ENCODE measurements around the gene SIN3B.

The SIN3B gene

DNA sequence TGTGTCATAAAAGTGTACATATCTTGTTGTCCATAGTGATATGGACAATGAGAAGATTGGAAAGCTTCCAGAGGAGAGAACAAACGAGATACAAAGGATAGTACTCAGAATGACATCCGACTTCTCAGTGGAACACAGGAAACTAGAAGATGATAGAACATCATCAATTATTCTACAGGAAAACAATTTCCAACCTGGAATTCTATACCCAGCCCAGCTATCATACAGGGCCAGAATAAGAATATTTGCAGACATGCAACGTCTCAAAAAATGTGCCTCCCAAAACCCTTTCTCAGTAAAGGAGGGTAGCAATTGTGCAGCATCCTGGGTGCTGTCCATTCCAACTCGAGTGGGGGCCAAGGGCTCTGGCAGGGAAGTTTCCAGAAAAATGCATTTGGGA is 83.6 kb downstream of the SIN3B start:
- no peak for DNase-seq
- no peak for ATAC-seq

DNA sequence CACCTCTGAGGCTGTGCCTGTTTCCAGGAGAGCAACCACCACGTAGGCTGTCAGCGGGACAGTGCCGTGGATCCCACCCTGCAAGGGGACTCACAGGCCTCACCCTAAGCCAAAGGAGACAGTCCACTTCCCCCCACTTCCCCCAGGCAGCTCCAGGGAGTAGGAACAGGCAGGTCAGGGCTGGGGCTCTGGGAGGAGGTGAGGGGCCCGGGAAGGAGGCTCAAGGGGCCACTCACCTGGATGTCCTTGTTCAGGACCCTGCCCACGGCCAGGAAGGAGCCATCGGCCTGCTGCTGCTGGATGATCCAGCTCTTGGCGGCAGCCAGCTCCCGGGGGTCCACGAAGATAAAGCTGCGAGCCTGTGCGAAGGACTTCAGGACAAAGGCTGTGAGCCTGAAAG is 85.2 kb downstream of the SIN3B start:
- no peak for DNase-seq
- ATAC-seq = no peak

DNA sequence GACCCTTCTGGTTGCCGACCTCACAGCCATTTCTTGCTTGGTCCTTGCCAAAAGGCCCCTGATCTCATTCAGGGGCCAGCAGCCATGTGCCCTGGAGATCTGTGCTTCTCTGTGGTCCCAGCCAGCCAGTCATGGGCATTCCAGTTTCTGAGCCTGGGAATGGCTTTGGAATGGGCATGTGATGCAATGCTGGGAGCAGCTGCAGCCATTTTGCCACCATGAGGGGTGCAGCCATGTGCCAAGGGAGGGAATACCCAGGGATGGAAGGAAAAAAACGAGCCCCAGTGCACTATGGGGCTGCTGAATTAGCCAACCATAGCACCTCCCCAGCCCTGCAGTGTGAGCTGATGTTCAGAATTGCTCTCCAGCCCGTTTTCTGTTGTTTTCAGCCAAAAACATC is 85.9 kb downstream of the SIN3B start:
- no peak for ATAC-seq
- no peak for DNase-seq

DNA sequence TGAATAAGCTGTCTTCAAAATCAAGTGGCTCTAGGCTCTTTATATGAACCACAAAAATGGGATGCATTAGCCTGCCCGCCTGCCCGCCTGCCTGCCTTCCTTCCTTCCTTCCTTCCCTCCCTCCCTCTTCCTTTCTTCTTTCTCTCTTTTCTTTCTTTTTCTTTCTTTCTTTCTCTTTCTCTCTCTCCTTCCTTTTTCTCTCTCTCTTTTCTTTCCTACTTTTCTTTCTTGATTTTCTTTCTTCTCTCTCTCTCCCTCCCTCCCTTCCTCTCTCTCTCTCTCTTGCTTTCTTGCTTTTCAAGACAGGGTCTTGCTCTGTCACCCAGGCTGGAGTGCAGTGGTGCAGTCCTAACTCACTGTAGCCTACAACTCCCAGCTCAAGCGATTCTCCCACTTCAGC is 86.5 kb downstream of the SIN3B start:
- DNase-seq (no peak), ATAC-seq (no peak)

DNA sequence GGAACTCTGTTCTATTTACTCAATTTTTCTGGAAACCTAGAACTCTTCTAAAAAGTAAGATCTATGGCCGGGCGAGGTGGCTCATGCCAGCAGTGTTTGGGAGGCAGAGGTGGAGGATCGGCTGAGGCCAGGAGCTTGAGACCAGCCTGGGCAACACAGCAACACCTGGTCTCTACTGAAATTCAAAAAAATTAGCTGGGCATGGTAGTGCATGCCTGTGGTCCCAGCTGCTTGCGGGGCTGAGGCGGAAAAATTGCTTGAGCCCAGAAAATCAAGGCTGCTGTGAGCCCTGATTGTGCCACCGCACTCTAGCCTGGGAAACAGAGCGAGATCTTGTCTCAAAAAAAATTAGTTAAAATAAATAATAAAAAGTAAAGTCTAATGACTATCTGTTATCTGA is 88.2 kb downstream of the SIN3B start:
- ATAC-seq = no peak
- no peak for DNase-seq

DNA sequence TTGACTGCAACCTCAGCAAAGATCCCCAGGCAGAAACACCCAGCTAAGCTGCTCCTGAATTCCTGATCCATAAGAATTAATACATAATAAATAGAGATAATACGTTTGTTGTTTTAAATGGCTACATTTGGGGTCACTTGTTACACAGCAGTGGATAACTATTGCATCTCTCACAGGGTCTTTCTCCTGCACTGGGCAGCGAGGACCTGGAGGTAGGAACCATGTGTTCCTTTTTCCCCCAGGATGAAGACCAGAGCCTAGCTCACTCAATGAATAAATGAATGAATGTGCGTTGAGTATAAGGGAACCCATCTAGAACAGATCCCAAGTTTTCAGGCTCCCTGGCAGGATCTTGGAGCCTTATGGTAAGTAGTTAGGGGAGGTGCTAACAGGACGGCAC is 90.3 kb downstream of the SIN3B start:
- no peak for DNase-seq
- no peak for ATAC-seq

DNA sequence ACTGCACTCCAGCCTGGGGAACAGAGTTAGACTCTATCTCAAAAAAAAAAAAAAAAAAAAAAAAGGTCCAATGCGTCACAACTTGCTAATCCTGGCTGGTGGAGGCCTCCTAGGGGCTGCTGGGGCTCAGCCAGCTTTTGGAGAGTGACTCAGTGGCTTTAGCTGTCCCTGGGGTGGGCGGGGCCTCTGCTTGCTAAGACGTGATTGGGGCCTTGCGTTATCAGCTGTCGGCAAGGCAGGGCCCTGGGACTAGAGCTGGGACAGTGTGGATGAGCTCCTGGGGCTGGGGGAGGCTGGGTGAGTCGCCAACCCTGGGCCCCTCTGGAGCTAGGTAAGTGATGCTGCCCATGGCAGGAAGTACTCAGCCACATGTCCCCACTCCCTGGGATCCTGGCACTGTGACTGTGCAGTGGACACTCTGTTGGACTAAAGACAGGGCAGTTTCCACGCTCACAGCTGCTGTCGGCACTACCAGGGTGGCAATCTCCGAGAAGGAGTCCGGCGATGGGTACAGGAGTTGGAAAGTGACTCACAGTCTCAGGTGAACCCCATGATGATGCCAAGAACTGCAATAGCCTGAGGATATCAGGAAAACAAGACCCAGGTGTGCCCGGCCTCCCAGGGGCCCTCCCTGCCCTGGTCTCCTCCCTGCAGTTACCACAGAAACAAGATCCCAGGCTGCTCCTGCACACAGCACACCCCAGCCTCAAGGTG is 91.8 kb downstream of the SIN3B start:
- no peak for DNase-seq
- ATAC-seq = no peak

DNA sequence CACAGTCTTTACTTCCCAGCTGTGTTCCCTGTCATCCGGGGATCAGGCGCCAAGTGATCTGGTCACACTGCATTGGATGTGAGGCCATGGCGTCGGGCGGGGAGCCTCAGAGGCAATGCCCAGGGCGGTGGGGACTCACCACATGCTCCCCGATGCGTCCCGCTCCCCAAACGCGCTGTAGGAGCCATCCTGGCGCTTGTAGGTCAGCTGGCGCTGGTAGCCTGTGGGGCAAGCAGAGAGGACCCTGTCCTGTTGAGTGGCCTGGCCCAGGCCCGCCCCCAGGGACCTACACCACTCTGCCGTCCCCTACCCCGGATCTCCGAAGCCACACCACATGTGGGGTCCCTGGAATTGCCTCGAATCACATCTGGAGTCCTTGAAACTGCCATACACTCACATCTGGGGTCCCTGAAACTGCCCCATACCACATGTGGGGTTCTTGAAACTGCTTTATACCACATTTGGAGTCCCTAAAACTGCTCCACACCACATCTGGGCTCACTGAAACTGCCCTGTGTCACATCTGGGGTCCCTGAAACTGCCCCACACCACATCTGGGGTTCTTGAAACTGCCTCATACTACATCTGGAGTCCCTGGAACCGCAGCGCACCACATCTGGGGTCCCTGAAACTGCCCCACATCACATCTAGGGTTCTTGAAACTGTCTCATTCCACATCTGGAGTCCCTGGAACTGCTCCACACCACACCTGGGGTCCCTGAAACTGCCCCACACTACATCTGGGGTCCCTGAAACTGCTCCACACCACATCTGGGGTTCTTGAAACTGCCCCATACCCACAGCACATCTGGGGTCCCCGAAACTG is 92.8 kb downstream of the SIN3B start:
- no peak for DNase-seq
- no peak for ATAC-seq

DNA sequence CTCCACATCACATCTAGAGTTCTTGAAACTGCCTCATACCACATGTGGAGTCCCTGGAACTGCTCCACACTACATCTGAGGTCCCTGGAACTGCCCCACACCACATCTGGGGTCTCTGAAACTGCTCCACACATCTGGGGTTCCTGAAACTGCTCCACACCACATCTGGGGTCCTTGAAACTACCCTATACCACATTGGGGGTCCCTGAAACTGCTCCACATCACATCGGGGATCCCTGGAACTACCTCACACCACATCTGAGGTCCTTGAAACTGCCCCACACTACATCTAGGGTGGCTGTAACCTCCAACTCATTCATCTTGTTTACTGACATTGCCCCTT is 93.4 kb downstream of the SIN3B start:
- no peak for ATAC-seq

DNA sequence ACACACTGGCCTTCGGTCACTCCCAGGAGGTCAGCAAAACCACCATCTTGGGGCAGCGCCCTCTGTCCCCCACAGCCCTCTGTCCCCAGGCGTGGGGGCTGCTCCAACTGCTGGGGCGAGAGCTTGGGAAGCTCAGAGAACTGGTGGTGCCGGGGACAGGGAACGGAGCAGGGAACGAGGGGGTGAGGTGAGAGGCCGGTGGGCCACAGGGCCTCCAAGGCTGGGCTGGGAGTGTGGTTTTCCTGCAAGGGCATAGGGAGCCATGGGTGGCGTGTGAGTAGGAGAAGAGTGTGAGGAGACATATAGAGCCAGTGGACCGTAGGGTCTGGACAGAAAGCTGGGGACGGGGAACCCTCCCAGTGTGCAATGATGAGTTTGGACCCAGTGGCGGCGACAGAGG is 93.8 kb downstream of the SIN3B start:
- no peak for DNase-seq
- no peak for ATAC-seq

More for the DNA sequence above, 93.4 kb downstream of the SIN3B start:
- DNase-seq = no peak

DNA sequence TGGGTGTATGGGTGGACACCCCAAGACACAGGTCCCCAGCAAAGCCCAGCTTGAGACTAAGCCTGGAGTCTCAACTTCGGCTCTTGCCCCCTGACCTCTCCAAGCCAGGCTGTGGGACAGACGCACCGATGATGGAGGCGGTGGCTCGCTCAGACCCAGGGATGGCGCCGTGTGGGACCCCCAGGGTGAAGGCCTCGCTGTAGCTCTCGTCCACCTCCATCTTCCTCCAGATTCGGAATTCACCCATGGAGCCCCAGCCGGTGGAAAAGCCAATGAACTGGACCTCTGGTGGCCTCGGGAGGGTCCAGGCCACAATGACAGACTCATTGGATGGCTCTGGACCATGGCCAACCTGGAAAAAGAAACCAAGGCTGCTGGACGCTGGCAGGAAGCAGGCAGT is 98.7 kb downstream of the SIN3B start:
- ATAC-seq (no peak), DNase-seq (no peak)

DNA sequence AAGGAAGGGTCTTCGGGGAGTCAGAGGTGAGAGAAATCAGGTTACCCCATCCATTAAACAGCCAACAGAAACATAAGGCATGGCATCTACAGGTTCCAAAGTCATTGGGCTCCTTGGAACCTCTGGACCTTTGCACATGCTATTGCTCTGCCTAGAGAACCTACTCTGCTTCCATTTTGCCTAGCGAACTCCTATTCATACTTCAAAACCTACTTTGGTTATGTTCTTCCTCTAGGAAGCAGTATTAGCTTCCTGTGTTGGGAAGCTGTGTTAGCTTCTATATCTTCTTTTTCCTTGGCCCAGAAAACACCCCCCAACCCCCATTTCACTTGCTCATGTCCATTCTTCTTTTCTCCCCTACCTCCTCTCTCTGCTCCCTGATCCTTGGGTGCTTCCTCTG is 99.2 kb downstream of the SIN3B start:
- DNase-seq (no peak), ATAC-seq (no peak)

DNA sequence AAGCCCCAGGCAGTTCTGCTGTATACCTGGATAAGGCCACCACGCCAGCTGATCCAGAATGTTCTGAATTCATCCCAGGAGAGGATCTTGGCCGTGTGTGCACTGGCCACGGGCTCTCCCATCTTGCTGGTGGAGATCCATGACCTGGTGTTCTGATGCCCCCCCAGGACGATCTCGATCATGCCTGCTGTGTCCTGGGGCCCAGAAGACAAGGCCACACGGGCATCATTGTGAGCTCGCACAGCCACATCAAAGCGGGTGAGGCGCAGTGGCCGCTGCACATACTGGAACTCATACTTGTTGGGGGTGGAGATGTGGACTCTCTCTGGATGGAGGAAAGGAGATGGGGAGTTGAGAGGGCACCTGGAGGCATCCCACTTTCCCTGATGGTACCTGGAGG is 99.7 kb downstream of the SIN3B start:
- no peak for ATAC-seq
- no peak for DNase-seq

Measured in stimulated activated naive CD8-positive, alpha-beta T cell treated with anti-CD3 and anti-CD28 coated beads, Interleukin-15, Interleukin-2, amounts not matched to agents 100 U/mL and 50 U/mL, for 24 hours (primary cell).